Uterus (tissue), 4 donors: ENCODE data around the gene SPATS2L. TPM values are rescaled to one million over a fixed set of nuclear protein-coding genes. Genes with fewer than 3 reads are reported as not detected.

Experiments
- DNase-seq, 2 donors: peaks; one replicate each; pipeline ENCODE4 v3.0.0-alpha.2; 2019 to 2020
- H3K27ac ChIP-seq, 2 donors: fragments of 200-600 bp; sonication (generic); 1 replicate in 1 of 2; 2 replicates in 1 of 2; pipeline ENCODE4 v1.5.1; 2016 to 2018
- H3K27me3 ChIP-seq, 2 donors: fragments of 200-600 bp; sonication (generic); one replicate each; pipeline ENCODE4 v1.5.1; 2018 to 2019; ENCODE audit warnings: control low read depth in 1 of 2
- H3K36me3 ChIP-seq, 2 donors: fragments of 200-600 bp; sonication (generic); one replicate each; pipeline ENCODE4 v1.5.1; 2019; ENCODE audit warnings: control low read depth in 1 of 2
- H3K4me1 ChIP-seq, 2 donors: fragments of 200-600 bp; sonication (generic); one replicate each; pipeline ENCODE4 v1.5.1; 2018 to 2019; ENCODE audit warnings: control low read depth in 1 of 2
- H3K4me3 ChIP-seq, 2 donors: fragments of 200-600 bp; sonication (generic); 1 replicate in 1 of 2; 2 replicates in 1 of 2; pipeline ENCODE4 v1.5.1; 2018 to 2019; ENCODE audit warnings: mild to moderate bottlenecking in 1 of 2
- H3K9me3 ChIP-seq, 2 donors: fragments of 200-600 bp; sonication (generic); one replicate each; pipeline ENCODE4 v1.5.1; 2019; ENCODE audit warnings: control low read depth in 1 of 2
- POLR2A ChIP-seq, 2 donors: fragments of 450-650 bp; IDR thresholded peaks; one replicate each; pipeline ENCODE4 v1.6.1; 2016; ENCODE audit warnings: antibody characterized with exemption in 2 of 2, mild to moderate bottlenecking in 1 of 2, moderate library complexity in 1 of 2
- intact Hi-C: fragments of 100-400 bp; cut with DNase I; formaldehyde crosslinking; loops from one replicate; pipeline ENCODE4 v1.15.1; 2023; ENCODE audit warnings: low total_unique reads
- total RNA-seq, 4 donors: library from RNA; depleted of rRNA in 3 of 4; stranded (reverse); fragments of >200 nt in 3 of 4; gene quantifications; one replicate each; pipeline versions ENCODE4 v1.1.0 to v1.2.4, GENCODE V29; 2014 to 2023
- TF ChIP-seq, protein P1 (sequence below), 4 experiments: fragments of 200-600 bp in 2 of 4; fragments of 450-650 bp in 2 of 4; sonication (generic) in 2 of 4; IDR thresholded peaks; one replicate each; pipeline ENCODE4 v1.5.1; 2016 to 2019; ENCODE audit warnings: antibody characterized with exemption in 4 of 4, mild to moderate bottlenecking in 2 of 4, moderate library complexity in 1 of 4
- donor health status: DM: yes; HTN: yes; CAD: no.

The SPATS2L gene
- total RNA-seq, 4 donors from 2014 or later, result 20.6 to 99.3 (median 73.1) TPM

- Histone ChIP-seq H3K36me3 (no peaks in the 10 kb centered on the region), H3K9me3 (no peaks in the 10 kb centered on the region), H3K4me1 (no peaks in the 10 kb centered on the region), H3K27ac (no peak overlapping the region), H3K27me3 (no peaks in the 10 kb centered on the region), H3K4me3 (no peak overlapping the region)
- intact Hi-C loops, result no loop called here
- no peak for TF ChIP-seq POLR2A (IDR thresholded peaks at IDR 0.05)
- TF ChIP-seq, protein P1, sequence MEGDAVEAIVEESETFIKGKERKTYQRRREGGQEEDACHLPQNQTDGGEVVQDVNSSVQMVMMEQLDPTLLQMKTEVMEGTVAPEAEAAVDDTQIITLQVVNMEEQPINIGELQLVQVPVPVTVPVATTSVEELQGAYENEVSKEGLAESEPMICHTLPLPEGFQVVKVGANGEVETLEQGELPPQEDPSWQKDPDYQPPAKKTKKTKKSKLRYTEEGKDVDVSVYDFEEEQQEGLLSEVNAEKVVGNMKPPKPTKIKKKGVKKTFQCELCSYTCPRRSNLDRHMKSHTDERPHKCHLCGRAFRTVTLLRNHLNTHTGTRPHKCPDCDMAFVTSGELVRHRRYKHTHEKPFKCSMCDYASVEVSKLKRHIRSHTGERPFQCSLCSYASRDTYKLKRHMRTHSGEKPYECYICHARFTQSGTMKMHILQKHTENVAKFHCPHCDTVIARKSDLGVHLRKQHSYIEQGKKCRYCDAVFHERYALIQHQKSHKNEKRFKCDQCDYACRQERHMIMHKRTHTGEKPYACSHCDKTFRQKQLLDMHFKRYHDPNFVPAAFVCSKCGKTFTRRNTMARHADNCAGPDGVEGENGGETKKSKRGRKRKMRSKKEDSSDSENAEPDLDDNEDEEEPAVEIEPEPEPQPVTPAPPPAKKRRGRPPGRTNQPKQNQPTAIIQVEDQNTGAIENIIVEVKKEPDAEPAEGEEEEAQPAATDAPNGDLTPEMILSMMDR (IDR thresholded peaks at IDR 0.05), result no peak
- DNase-seq, result no peak
These were observed 178.4 kb downstream of the SPATS2L start for GRCh38 chr2:200484934-200485333.

DNA sequence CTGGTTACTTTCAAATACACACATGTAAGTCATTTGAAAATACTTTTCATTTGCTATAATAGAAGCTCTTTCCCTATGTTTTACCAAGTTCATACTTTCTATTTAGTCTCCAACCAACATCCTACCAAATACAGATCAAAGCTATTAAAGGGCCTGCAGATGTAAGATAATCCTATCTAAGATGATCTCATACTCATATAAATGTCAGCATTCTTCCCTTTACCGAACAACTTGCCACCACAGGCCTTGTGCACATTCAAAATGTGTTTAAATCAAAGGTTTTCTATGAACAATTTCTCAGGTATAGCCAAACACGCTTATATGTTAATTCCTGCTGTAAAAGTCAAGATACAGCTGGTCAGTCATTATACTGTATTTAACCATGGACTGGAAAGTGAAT is 180.0 kb downstream of the SPATS2L start:
- H3K27me3 ChIP-seq, result no peaks in the 10 kb centered on the region
- no peaks in the 10 kb centered on the region for H3K4me1 ChIP-seq
- no peaks in the 10 kb centered on the region for H3K9me3 ChIP-seq
- H3K4me3 ChIP-seq, result no peak overlapping the region
- H3K36me3 ChIP-seq, result no peaks in the 10 kb centered on the region
- no peak for TF ChIP-seq POLR2A (IDR thresholded peaks at IDR 0.05)
- TF ChIP-seq, protein P1 (IDR thresholded peaks at IDR 0.05), result no peak
- no peak for DNase-seq
- intact Hi-C loops, result no loop called here
- no peak overlapping the region for H3K27ac ChIP-seq

DNA sequence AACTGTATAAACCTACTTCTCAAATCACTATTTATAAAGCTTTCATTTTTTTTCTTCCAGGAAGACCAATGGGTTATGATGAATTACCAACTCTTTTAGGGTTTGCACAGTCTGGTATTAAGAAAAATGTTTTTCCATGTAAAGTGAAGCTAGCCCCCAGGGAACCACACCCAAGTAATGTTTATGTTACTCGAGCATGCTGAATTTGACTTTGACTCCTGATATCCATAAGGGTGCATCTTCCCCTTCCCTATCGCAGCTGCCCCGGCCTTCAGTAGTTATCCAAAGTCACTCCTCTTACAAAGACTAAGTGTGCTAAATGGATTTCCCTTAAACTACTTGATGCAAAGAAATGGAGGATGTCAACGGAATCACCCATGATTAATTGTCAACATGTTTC is 181.7 kb downstream of the SPATS2L start:
- intact Hi-C loops, result no loop called here
- no peak overlapping the region for H3K27ac ChIP-seq
- no peaks in the 10 kb centered on the region for H3K4me1 ChIP-seq
- no peak for DNase-seq
- H3K36me3 ChIP-seq, result no peaks in the 10 kb centered on the region
- TF ChIP-seq POLR2A (IDR thresholded peaks at IDR 0.05), result no peak
- TF ChIP-seq, protein P1 (IDR thresholded peaks at IDR 0.05), result no peak
- no peaks in the 10 kb centered on the region for H3K9me3 ChIP-seq
- H3K4me3 ChIP-seq, result no peak overlapping the region
- H3K27me3 ChIP-seq, result no peaks in the 10 kb centered on the region

DNA sequence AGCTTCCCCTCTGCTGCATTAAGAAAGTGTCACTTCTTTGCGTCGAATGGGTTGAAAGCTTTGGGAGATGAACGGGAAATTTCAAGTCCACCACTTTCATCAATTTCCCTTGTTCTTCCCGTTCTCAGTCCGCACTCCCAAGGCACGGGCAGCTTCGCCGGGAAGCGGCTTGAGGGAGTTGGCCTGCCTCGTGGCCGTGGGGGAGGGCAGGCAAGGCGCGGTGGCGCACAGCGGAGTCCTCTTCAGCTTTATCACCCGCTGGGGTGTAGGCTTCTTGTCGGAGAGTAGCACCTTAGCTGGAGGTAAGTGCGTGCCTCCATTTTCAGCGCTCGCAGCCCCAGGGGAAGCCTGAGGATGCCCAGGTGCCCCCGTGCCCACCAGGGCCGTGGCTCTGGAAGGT is 183.5 kb downstream of the SPATS2L start:
- H3K9me3 ChIP-seq, result no peaks in the 10 kb centered on the region
- H3K4me3 ChIP-seq, result no peak overlapping the region
- DNase-seq, result no peak
- H3K27ac ChIP-seq, result no peak overlapping the region
- no peaks in the 10 kb centered on the region for H3K4me1 ChIP-seq
- intact Hi-C loops, result no loop called here
- no peaks in the 10 kb centered on the region for H3K27me3 ChIP-seq
- TF ChIP-seq, protein P1 (IDR thresholded peaks at IDR 0.05), result no peak
- no peak for TF ChIP-seq POLR2A (IDR thresholded peaks at IDR 0.05)
- no peaks in the 10 kb centered on the region for H3K36me3 ChIP-seq

- no peaks in the 10 kb centered on the region for H3K9me3 ChIP-seq
- no peaks in the 10 kb centered on the region for H3K36me3 ChIP-seq
- TF ChIP-seq, protein P1 (IDR thresholded peaks at IDR 0.05), result no peak
- TF ChIP-seq POLR2A (IDR thresholded peaks at IDR 0.05), result no peak
- H3K27me3 ChIP-seq, result no peaks in the 10 kb centered on the region
- intact Hi-C loops, result no loop called here
- no peak overlapping the region for H3K27ac ChIP-seq
- no peaks in the 10 kb centered on the region for H3K4me1 ChIP-seq
- H3K4me3 ChIP-seq, result no peak overlapping the region
- DNase-seq, result no peak
These were observed 186.2 kb downstream of the SPATS2L start for GRCh38 chr2:200492656-200493055.
